A549 (cell line): ENCODE results near the gene PAK1. TPM values are rescaled to one million over a fixed set of nuclear protein-coding genes. Genes with fewer than 3 reads are reported as not detected.

Experiments
- ATAC-seq, 2 experiments: fragments of 200-7000 bp in 1 of 2; fragments of >200 bp in 1 of 2; cut with Nextera tagmentation in 1 of 2; cut with Tn5 transposase in 1 of 2; 3 replicates each; pipeline versions ENCODE4 v1.8.0 to v1.9.1; 2018 to 2020; ENCODE audit warnings: mild to moderate bottlenecking in 1 of 2, moderate library complexity in 1 of 2
- CTCF ChIA-PET: fragments of 300-600 bp; sonication (Branson Sonifier 250); formaldehyde crosslinking; extraction: SDS; loops from one replicate; lab custom pipeline; 2021; ENCODE audit warnings: antibody characterized with exemption, inconsistent platforms; lab: Yijun Ruan, JAX
- POLR2A ChIA-PET: fragments of 350-600 bp; formaldehyde crosslinking; extraction: SDS; loops from one replicate; lab custom pipeline; 2021; ENCODE audit warnings: antibody characterized with exemption, inconsistent platforms; lab: Yijun Ruan, JAX
- DNase-seq, 2 experiments: peaks; one replicate each; pipeline versions ENCODE4 v3.0.0 to v3.0.0-alpha.2; 2011 to 2016; ENCODE audit warnings: low read depth in 1 of 2, low spot score in 1 of 2
- FAIRE-seq: peaks from 2 replicates; lab custom pipeline; 2011; peaks lifted over from hg19 to GRCh38; lab: Jason Lieb, UNC
- H3K27ac ChIP-seq, 2 experiments: fragments of >200 bp; sonication (Bioruptor Twin); formaldehyde crosslinking; 3 replicates each; pipeline ENCODE4 v1.5.1; 2016 to 2017
- H3K4me1 ChIP-seq: fragments of >200 bp; sonication (Bioruptor Twin); formaldehyde crosslinking; 3 replicates; pipeline ENCODE4 v1.6.1; 2016
- H3K4me2 ChIP-seq: fragments of >200 bp; sonication (Bioruptor Twin); formaldehyde crosslinking; 3 replicates; pipeline ENCODE4 v1.6.1; 2016
- H3K4me3 ChIP-seq: fragments of >200 bp; sonication (Bioruptor Twin); formaldehyde crosslinking; 3 replicates; pipeline ENCODE4 v1.5.1; 2016
- H3K9me3 ChIP-seq: fragments of >200 bp; sonication (Bioruptor Twin); formaldehyde crosslinking; 3 replicates; pipeline ENCODE4 v1.6.1; 2016
- ATOH8 ChIP-seq: fragments of 250-450 bp; sonication (Bioruptor Pico); IDR thresholded peaks from 2 replicates; pipeline ENCODE4 v1.5.0; 2020; ENCODE audit warnings: low read depth, mild to moderate bottlenecking, moderate library complexity
- CBX2 ChIP-seq: fragments of 200-600 bp; sonication (generic); IDR thresholded peaks from 2 replicates; pipeline ENCODE4 v1.6.1; 2016; ENCODE audit warnings: low read depth, mild to moderate bottlenecking, borderline replicate concordance
- CBX8 ChIP-seq: fragments of 200-600 bp; sonication (generic); IDR thresholded peaks from 2 replicates; pipeline ENCODE4 v1.6.1; 2016
- CHD4 ChIP-seq: fragments of 200-600 bp; sonication (generic); IDR thresholded peaks from 2 replicates; pipeline ENCODE4 v1.6.1; 2016; ENCODE audit warnings: antibody characterized with exemption, mild to moderate bottlenecking, borderline replicate concordance
- CTCF ChIP-seq: fragments of >200 bp; sonication (Bioruptor Twin); formaldehyde crosslinking; IDR thresholded peaks from 3 replicates; pipeline ENCODE4 v1.5.1; 2016
- EP300 ChIP-seq, 2 experiments: fragments of >200 bp; sonication (Bioruptor Twin); formaldehyde crosslinking; IDR thresholded peaks; 2 replicates in 1 of 2; 3 replicates in 1 of 2; pipeline ENCODE4 v1.6.1; 2016 to 2017
- ESRRA ChIP-seq: fragments of 150-350 bp; IDR thresholded peaks from 2 replicates; pipeline ENCODE4 v1.6.1; 2014; ENCODE audit warnings: mild to moderate bottlenecking, low read length, borderline replicate concordance
- HDAC2 ChIP-seq: fragments of 200-600 bp; sonication (generic); IDR thresholded peaks from 2 replicates; pipeline ENCODE4 v1.6.1; 2016
- HES2 ChIP-seq: fragments of >200 bp; sonication (Bioruptor Twin); formaldehyde crosslinking; IDR thresholded peaks from 2 replicates; pipeline ENCODE4 v1.6.1; 2016
- HMGXB4 ChIP-seq: fragments of 250-450 bp; sonication (Bioruptor Pico); IDR thresholded peaks from 2 replicates; pipeline ENCODE4 v1.5.0; 2021; ENCODE audit warnings: mild to moderate bottlenecking, moderate library complexity, borderline replicate concordance
- HOXB13 ChIP-seq: fragments of 250-450 bp; sonication (Bioruptor Pico); IDR thresholded peaks from 2 replicates; pipeline ENCODE4 v1.5.0; 2020; ENCODE audit warnings: low read depth, mild to moderate bottlenecking, moderate library complexity
- MAFK ChIP-seq: fragments of 450-650 bp; IDR thresholded peaks from 2 replicates; pipeline ENCODE4 v1.6.1; 2014; ENCODE audit not compliant: partially characterized antibody
- MYC ChIP-seq: IDR thresholded peaks from 2 replicates; pipeline ENCODE4 v1.6.1; 2012; ENCODE audit warnings: mild to moderate bottlenecking, inconsistent platforms, low read length, improper control_type of control experiment, borderline replicate concordance
- NR3C1 ChIP-seq: fragments of >200 bp; sonication (Bioruptor Twin); formaldehyde crosslinking; IDR thresholded peaks from 3 replicates; pipeline ENCODE4 v1.6.1; 2017
- PBX3 ChIP-seq: IDR thresholded peaks from 2 replicates; pipeline ENCODE4 v1.6.1; 2012
- PHF8 ChIP-seq: fragments of 200-600 bp; sonication (generic); IDR thresholded peaks from 2 replicates; pipeline ENCODE4 v1.6.1; 2016; ENCODE audit warnings: low read depth, mild to moderate bottlenecking, antibody characterized with exemption, moderate library complexity, borderline replicate concordance
- RCOR1 ChIP-seq: fragments of 150-350 bp; IDR thresholded peaks from 2 replicates; pipeline ENCODE4 v1.6.1; 2014; ENCODE audit warnings: antibody characterized with exemption, low read length, low read depth
- RFX5 ChIP-seq: fragments of 450-650 bp; IDR thresholded peaks from 2 replicates; pipeline ENCODE4 v1.7.1; 2014; ENCODE audit warnings: antibody characterized with exemption, mild to moderate bottlenecking, moderate library complexity
- SMC3 ChIP-seq: fragments of >200 bp; sonication (Bioruptor Twin); formaldehyde crosslinking; IDR thresholded peaks from 3 replicates; pipeline ENCODE4 v1.6.1; 2018; ENCODE audit warnings: inconsistent platforms
- SREBF2 ChIP-seq: fragments of 450-650 bp; IDR thresholded peaks from 2 replicates; pipeline ENCODE4 v1.6.1; 2014; ENCODE audit warnings: mild to moderate bottlenecking, moderate library complexity
- USF2 ChIP-seq: fragments of 450-650 bp; IDR thresholded peaks from 2 replicates; pipeline ENCODE4 v1.6.1; 2014; ENCODE audit warnings: antibody characterized with exemption
- WGBS: methylation state at CpG from one replicate; pipeline ENCODE4 v1.1.6; 2017; ENCODE audit errors: missing lambda C conversion rate; 5-methylcytosine and 5-hydroxymethylcytosine counted together
- polyA plus RNA-seq, 4 experiments: library from polyadenylated mRNA; depleted of rRNA in 3 of 4; stranded (reverse); fragments of >200 nt; fragmentation: RNase III in 1 of 4; extraction: RNeasy Plus Mini Kit Qiagen cat#74134 plus additional on column Dnase treatment in 1 of 4; gene quantifications; 2 replicates in 3 of 4; 3 replicates in 1 of 4; pipeline ENCODE4 v1.2.3, GENCODE V29; 2011 to 2017

Gene PAK1
- polyA plus RNA-seq, 2 of the 4 experiments (the other 2 are of a cell fraction): 20.6 to 60.7 TPM

GRCh38 chr11:77311701-77312100 is 162.2 kb downstream of the PAK1 start:
- DNase-seq: no peak
- 79% methylated on average over 3 of the region's 3 CpGs for WGBS
- no peak overlapping the region for H3K4me3 ChIP-seq
- TF ChIP-seq HMGXB4: no peak
- no peak for TF ChIP-seq USF2
- TF ChIP-seq PHF8: no peak
- no peak for TF ChIP-seq EP300 (IDR thresholded peaks at IDR 0.05)
- TF ChIP-seq ATOH8: no peak
- no peak for TF ChIP-seq RFX5
- no peak for TF ChIP-seq CBX2
- TF ChIP-seq MAFK: no peak
- no peak for TF ChIP-seq CHD4
- TF ChIP-seq MYC: no peak
- TF ChIP-seq PBX3: no peak
- no peak for TF ChIP-seq ESRRA
- no peak for TF ChIP-seq HOXB13 (CRISPR knock-in tag)
- TF ChIP-seq HES2: no peak
- TF ChIP-seq NR3C1: no peak
- H3K9me3 ChIP-seq: no peaks in the 10 kb centered on the region
- no peak overlapping the region for H3K27ac ChIP-seq
- POLR2A ChIA-PET: no interaction called here
- no peak for FAIRE-seq
- CTCF ChIA-PET: interaction anchor here (0.8 to 1.2 kb wide), 2 partner anchors 9 to 115 kb away, joined by 3 read pairs; no protein-coding TSS in a partner anchor
- H3K4me2 ChIP-seq: no peak overlapping the region
- ATAC-seq: no peak
- no peaks in the 10 kb centered on the region for H3K4me1 ChIP-seq

GRCh38 chr11:77310721-77311120 is 163.2 kb downstream of the PAK1 start:
- no peak for ATAC-seq
- H3K4me3 ChIP-seq: no peak overlapping the region
- 74% methylated on average over 5 of the region's 5 CpGs for WGBS
- DNase-seq: no peak
- no peaks in the 10 kb centered on the region for H3K4me1 ChIP-seq
- POLR2A ChIA-PET: no interaction called here
- no peak overlapping the region for H3K4me2 ChIP-seq
- no peak overlapping the region for H3K27ac ChIP-seq
- CTCF ChIA-PET: no interaction called here
- no peak for FAIRE-seq
- TF ChIP-seq CTCF: no peak
- TF ChIP-seq SMC3: no peak
- no peak for TF ChIP-seq NR3C1
- no peak for TF ChIP-seq EP300 (IDR thresholded peaks at IDR 0.05)
- no peak for TF ChIP-seq CBX8
- no peak for TF ChIP-seq HDAC2
- no peak for TF ChIP-seq SREBF2
- TF ChIP-seq RCOR1: no peak
- H3K9me3 ChIP-seq: no peaks in the 10 kb centered on the region
